Measurements from ENCODE around the gene LRRC3.

LRRC3 gene

DNA sequence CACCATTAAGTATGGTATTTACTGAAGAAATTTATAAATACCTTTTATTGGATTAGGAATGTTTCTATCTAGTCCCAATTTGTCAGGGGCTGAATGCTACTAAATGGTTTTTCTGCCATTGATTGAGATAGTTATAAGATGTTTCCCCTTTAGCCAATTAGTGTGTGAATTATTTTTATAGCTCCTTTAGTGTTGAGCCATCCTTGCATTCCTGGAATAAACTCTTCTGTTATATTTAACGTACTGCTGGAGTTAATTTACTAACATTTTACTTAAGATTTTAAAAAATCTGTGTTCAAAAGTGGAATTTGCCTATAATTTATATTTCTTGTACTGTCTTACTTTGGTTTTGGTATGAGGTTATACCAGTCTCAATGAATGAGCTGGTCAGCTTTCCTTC is 25.4 kb upstream of the LRRC3 start:
- no peak for TF ChIP-seq CTCF (conservative IDR thresholded peaks at IDR 0.05; ENCODE audit: low read depth, low read length)
- H3K79me2 ChIP-seq (ENCODE audit: insufficient read depth, low read depth) = no peaks in the 10 kb centered on the region
- H3K4me2 ChIP-seq = no peak overlapping the region
- H3K27me3 ChIP-seq (ENCODE audit: insufficient read depth, low read depth) = peaks cover 19% of the 10 kb centered on the region; the same call in 1 of the 2 replicates
- H3K4me3 ChIP-seq (IDR thresholded peaks at IDR 0.05; ENCODE audit: insufficient read depth, low read depth, low read length) = no peak overlapping the region
- H3K36me3 ChIP-seq (ENCODE audit: insufficient read depth) = no peaks in the 10 kb centered on the region
- no peaks in the 10 kb centered on the region for H4K20me1 ChIP-seq (ENCODE audit: insufficient read depth)
- no peak overlapping the region for H3K27ac ChIP-seq
- H3K4me1 ChIP-seq (ENCODE audit: low read depth, poor library complexity, severe bottlenecking) = no peaks in the 10 kb centered on the region
- H3K9ac ChIP-seq = no peak overlapping the region
- H2AFZ ChIP-seq (ENCODE audit: low read depth) = no peak overlapping the region

DNA sequence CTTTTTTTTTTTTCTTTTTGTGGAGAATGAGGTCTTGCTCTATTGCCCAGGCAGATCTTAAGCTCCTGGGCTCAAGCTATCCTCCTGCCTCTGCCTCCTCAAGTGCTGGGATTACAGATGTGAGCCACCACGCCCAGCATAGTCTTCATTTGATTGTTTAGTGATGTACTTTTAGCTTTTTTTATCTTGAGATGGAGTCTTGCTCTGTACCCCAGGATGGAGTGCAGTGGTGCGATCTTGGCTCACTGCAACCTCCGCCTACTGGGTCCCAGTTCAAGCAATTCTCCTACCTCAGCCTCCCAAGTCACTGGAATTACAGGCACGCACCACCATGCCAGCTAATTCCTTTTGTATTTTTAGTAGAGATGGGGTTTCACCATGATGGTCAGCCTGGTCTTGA is 24.0 kb upstream of the LRRC3 start:
- Histone ChIP-seq H3K4me2 (no peak overlapping the region), H3K27ac (no peak overlapping the region), H3K36me3 (ENCODE audit: insufficient read depth) (no peaks in the 10 kb centered on the region), H3K4me1 (ENCODE audit: low read depth, poor library complexity, severe bottlenecking) (no peaks in the 10 kb centered on the region), H3K27me3 (ENCODE audit: insufficient read depth, low read depth) (peaks cover 16% of the 10 kb centered on the region; the same call in 1 of the 2 replicates), H3K4me3 (IDR thresholded peaks at IDR 0.05; ENCODE audit: insufficient read depth, low read depth, low read length) (no peak overlapping the region), H3K79me2 (ENCODE audit: insufficient read depth, low read depth) (no peaks in the 10 kb centered on the region), H4K20me1 (ENCODE audit: insufficient read depth) (no peaks in the 10 kb centered on the region), H2AFZ (ENCODE audit: low read depth) (no peak overlapping the region), H3K9ac (no peak overlapping the region)
- TF ChIP-seq CTCF (conservative IDR thresholded peaks at IDR 0.05; ENCODE audit: low read depth, low read length) = no peak

DNA sequence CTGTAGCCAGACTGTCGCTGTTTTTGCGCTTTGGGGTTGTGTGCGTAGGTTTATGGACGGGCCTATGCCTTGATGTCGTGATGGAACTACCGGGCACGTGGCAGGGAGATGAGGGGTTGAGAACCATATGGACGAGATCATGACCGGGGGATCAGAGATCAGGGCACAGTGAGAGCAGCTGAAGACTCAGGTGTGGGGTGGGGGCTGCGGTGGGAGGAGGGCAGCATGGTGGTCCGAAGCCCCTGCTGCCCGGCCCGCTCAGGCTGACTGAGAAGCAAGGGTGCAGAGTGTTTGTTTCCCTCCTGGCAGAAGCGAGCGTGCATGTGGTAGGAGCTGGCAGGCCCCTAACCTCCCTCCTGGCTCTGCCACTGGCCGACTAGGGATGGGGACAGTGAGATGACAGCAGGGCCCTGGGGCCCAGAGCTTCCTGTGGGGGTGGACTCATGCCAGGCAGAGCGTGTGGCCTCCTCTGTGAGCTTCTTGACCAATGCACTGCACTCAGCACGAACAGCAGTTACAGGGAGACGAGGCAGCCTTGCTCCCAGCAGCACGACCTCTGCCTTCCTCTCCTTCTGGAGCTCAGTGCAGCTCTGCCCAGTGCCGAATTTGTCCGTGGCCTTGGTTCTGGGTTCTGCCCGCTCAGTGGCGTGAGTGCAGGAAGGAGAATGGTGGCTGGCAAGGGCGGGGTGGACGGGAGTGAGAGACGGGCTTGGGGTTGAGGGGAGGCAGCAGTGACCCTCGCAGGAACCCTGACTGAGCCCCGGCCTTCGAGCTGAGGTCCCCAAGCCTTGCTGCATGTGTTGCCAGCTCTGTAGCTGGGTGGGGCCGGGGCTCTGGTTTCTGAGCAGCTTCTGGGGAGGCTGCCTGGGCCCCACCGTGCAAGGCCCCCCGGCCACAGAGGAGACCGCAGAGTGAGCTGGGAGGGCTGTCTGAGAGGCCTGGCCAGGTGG is 22.2 kb upstream of the LRRC3 start:
- H3K9ac ChIP-seq = no peak overlapping the region
- H4K20me1 ChIP-seq (ENCODE audit: insufficient read depth) = no peaks in the 10 kb centered on the region
- no peaks in the 10 kb centered on the region for H3K4me1 ChIP-seq (ENCODE audit: low read depth, poor library complexity, severe bottlenecking)
- peaks cover 29% of the 10 kb centered on the region for H3K27me3 ChIP-seq (ENCODE audit: insufficient read depth, low read depth)
- H3K36me3 ChIP-seq (ENCODE audit: insufficient read depth) = no peaks in the 10 kb centered on the region
- no peak overlapping the region for H3K4me2 ChIP-seq
- TF ChIP-seq CTCF (conservative IDR thresholded peaks at IDR 0.05; ENCODE audit: low read depth, low read length) = no peak
- H3K4me3 ChIP-seq (IDR thresholded peaks at IDR 0.05; ENCODE audit: insufficient read depth, low read depth, low read length) = no peak overlapping the region
- H2AFZ ChIP-seq (ENCODE audit: low read depth) = no peak overlapping the region
- H3K27ac ChIP-seq = no peak overlapping the region
- no peaks in the 10 kb centered on the region for H3K79me2 ChIP-seq (ENCODE audit: insufficient read depth, low read depth)

GRCh38 chr21:44433791-44434567 is 21.3 kb upstream of the LRRC3 start:
- Histone ChIP-seq H3K36me3 (ENCODE audit: insufficient read depth) (no peaks in the 10 kb centered on the region), H3K4me3 (IDR thresholded peaks at IDR 0.05; ENCODE audit: insufficient read depth, low read depth, low read length) (no peak overlapping the region), H3K27ac (no peak overlapping the region), H2AFZ (ENCODE audit: low read depth) (no peak overlapping the region), H3K9ac (no peak overlapping the region), H4K20me1 (ENCODE audit: insufficient read depth) (no peaks in the 10 kb centered on the region), H3K4me1 (ENCODE audit: low read depth, poor library complexity, severe bottlenecking) (no peaks in the 10 kb centered on the region), H3K27me3 (ENCODE audit: insufficient read depth, low read depth) (peaks cover 33% of the 10 kb centered on the region), H3K79me2 (ENCODE audit: insufficient read depth, low read depth) (no peaks in the 10 kb centered on the region), H3K4me2 (no peak overlapping the region)
- no peak for TF ChIP-seq CTCF (conservative IDR thresholded peaks at IDR 0.05; ENCODE audit: low read depth, low read length)
